Measurements from ENCODE around the gene NKD1.

The NKD1 gene

DNA sequence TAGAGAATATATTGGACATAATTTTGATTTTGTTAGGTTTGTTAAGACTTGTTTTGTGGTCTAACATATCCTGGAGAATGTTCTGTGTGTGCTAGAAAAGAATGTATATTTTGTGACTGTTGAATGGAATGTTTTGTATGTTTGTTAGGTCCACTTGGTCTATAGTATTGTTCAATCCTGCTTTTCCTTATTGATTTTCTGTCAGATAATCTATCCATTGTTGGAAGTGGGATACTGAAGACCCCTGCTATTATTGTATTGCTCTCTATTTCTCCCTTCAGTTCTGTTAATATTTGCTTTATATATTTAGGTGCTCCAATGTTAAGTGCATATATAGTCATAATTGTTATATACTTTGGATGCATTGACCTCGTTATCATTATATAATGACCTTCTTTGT, 33.0 kb upstream of the NKD1 start:
- Mint-ChIP-seq H3K4me3 (no peak overlapping the region), H3K9me3 (peaks cover 13% of the 10 kb centered on the region), H3K27ac (no peak overlapping the region), H3K4me1 (no peaks in the 10 kb centered on the region), H3K36me3 (peaks cover 6% of the 10 kb centered on the region), H3K27me3 (peaks cover 40% of the 10 kb centered on the region)
- ATAC-seq, result no peak

DNA sequence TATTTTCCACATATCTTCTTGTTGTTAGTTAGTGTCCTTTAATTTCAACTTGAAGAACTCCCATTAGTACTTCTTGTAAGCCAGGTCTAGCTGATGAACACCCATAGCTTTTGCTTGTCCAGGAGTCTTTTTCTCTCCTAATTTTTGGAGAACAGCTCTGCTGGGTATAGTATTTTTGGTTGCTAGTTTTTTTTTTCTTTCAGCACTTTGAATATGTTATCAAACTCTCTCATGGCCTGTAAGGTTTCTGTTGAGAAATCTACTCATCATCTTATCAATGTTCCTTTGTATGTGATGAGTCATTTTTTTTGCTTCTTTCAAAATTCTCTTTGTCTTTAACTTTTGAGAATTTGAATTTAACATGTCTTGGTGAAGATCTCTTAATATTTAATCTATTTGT, 31.8 kb upstream of the NKD1 start:
- Mint-ChIP-seq H3K4me3 (no peak overlapping the region), H3K9me3 (peaks cover 13% of the 10 kb centered on the region), H3K27me3 (peaks cover 48% of the 10 kb centered on the region), H3K27ac (no peak overlapping the region), H3K4me1 (no peaks in the 10 kb centered on the region), H3K36me3 (peaks cover 6% of the 10 kb centered on the region)
- ATAC-seq, result no peak

DNA sequence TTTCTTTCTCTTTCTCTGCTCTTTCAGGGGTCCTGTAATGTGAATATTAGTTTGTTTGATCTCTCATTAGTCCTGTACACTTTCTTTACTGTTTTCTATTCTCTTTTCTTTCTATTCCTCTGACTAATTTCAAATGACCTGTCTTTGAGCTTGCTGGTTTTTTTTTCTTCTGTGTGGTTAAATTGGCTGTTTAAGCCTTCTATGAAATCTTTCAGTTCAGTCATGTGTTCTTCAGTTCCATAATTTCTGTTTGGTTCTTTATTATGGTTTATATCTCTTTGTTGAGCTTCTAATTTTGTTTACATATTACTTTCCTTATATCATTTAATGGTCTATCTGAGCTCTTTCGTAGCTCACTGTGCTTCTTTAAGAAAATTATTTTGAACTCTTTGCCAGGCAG, 31.3 kb upstream of the NKD1 start:
- peaks cover 51% of the 10 kb centered on the region for H3K27me3 Mint-ChIP-seq
- ATAC-seq, result no peak
- peaks cover 13% of the 10 kb centered on the region for H3K9me3 Mint-ChIP-seq
- H3K4me1 Mint-ChIP-seq, result no peaks in the 10 kb centered on the region
- no peak overlapping the region for H3K4me3 Mint-ChIP-seq
- H3K36me3 Mint-ChIP-seq, result peaks cover 6% of the 10 kb centered on the region
- H3K27ac Mint-ChIP-seq, result no peak overlapping the region

DNA sequence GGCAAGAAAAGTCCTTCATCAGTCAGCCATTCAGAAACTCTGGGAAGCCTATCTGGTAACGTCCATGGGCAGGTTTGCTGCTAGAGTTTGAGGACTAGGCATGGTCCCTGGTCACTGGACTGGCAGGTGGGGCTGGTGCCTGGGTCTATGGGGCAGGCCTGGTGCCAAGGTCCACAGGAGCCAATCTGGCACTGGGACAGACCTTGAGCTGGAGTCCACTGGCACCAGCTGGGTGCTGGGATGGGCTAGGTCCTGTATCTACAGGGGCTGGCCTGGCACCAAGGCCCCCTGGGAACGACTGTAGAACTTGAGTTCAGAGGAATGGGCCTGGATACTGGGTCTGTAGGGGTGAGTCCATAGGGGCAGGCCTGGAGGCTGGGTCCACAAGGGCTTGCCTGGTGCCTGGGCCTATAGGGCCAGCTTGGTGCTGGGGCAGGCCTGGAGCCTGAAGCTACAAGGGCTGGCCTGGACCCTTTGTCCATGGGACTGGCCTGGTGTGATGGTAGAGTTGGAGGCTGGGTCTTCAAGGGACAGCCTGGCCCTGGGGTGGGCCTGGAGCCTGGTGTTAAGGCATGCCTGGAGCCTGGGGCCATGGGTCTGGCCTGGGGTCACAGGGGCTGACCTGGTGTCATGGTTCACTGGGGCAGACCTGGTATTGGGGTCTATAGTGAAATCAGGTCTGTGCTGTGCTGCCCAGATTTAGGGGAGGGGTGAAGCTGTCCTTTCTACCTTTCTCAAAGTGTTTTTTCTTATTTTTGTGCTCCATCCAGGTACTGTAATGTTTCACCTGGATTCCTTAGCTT, 30.5 kb upstream of the NKD1 start:
- H3K4me3 Mint-ChIP-seq, result no peak overlapping the region
- no peaks in the 10 kb centered on the region for H3K4me1 Mint-ChIP-seq
- H3K9me3 Mint-ChIP-seq, result peaks cover 13% of the 10 kb centered on the region
- no peak overlapping the region for H3K27ac Mint-ChIP-seq
- H3K36me3 Mint-ChIP-seq, result peaks cover 6% of the 10 kb centered on the region
- ATAC-seq, result no peak
- peaks cover 55% of the 10 kb centered on the region for H3K27me3 Mint-ChIP-seq

DNA sequence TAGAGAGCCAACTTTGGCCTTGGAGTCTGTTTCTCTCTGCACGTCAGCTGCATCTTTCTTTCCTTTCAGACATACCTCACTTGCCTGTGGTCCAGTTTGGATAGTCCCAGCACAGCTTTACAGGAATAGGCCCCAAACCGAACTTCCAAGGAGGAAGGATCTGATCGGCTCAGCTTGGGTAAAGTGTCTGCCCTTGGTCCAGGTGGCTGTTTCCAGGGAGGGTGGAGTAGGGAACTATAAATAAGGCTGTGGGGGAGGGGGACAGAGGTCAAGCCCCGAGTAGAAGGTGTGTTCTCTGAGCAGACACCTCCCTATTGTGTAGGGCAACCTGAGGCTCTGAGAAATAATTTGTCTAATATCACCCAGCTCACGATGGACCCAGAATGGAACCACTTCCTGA, 29.2 kb upstream of the NKD1 start:
- Mint-ChIP-seq H3K27ac (no peak overlapping the region), H3K4me1 (no peaks in the 10 kb centered on the region), H3K36me3 (peaks cover 6% of the 10 kb centered on the region), H3K4me3 (no peak overlapping the region), H3K9me3 (peaks cover 13% of the 10 kb centered on the region), H3K27me3 (peaks cover 67% of the 10 kb centered on the region)
- no peak for ATAC-seq

DNA sequence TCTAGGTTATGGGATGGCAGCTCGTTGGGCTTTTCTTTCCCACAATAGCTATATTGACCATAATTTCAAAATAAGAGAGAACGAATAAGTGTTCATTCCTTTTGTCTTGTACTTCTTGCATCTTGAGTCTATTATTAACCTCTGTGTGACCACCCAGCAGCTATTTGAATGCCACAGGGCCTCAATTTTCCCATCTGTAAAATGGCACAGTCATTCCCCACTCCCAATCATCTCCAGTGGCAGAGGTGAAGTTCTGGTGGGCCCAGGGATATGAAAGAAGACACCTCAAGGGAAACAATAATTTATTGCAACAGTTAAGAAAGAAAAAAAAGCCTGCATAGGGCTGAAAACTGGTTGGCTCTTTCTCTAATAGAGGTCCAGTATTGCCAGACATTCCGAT, 28.6 kb upstream of the NKD1 start:
- ATAC-seq, result no peak
- Mint-ChIP-seq H3K36me3 (peaks cover 6% of the 10 kb centered on the region), H3K4me1 (no peaks in the 10 kb centered on the region), H3K27me3 (peaks cover 69% of the 10 kb centered on the region), H3K27ac (no peak overlapping the region), H3K4me3 (no peak overlapping the region), H3K9me3 (peaks cover 13% of the 10 kb centered on the region)

DNA sequence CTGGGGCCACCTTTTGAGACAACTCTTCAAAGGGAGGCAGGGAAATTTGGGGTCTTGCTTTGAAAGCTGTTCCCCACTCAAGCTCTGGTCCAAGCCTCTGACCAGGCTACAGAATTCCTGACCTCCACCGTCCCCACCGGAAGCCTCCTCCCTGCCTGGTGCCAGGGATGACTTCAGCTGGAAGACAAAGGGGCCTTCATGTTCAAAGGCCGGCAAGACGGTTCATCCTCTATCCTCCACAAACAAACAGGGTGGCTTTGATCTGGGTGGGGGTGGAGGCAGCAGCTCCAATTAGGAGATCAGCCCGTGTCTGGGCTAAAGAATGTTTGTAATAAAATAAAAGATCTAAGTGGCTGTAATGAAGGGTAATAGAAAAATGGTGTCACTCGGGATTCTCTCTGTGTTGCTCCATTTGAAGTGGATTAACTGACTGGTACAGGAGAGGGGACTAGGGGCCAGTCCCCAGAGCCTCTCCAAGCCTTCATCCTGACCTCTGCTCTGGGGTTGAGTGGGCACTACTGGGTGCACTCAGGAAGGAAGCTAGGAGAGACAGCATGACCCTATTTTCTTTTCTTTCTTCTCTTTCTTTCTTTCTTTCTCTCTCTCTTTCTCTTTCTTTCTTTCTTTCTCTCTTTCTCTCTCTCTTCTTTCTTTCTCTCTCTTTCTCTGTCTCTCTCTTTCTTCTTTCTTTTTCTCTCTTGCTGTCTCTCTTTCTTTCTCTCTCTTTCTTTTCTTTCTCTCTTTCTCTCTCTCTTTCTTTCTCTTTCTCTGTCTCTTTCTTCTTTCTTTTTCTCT, 27.5 kb upstream of the NKD1 start:
- H3K4me1 Mint-ChIP-seq, result no peaks in the 10 kb centered on the region
- peaks cover 69% of the 10 kb centered on the region for H3K27me3 Mint-ChIP-seq

DNA sequence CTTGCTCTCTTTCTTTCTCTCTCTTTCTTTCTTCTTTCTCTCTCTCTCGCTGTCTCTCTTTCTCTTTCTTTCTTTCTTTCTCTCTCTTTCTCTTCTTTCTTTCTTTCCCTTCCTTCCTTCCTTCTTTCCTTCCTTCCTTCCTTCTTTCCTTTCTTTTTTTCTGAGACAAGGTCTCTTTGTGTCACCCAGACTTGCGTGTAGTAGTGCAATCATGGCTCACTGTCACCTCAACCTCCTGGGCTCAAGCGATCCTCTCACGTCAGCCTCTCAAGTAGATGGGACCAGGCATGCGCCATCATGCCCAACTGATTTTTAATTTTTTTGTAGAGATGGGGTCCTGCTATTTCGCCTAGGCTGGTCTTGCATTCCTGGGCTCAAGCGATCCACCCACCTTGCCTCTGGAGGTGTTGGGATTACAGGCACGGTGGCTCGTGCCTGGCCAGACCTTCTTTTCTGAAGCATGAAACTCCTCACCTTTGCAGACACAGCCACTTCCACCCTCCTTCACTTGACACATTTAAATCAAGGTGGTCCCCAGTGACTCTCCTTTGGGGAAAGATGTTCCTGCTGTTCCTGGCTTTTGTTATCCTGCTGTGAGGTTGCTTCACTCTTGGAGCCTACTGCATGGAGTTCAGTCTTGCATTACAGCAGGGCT, 26.8 kb upstream of the NKD1 start:
- Mint-ChIP-seq H3K27me3 (peaks cover 69% of the 10 kb centered on the region), H3K36me3 (peaks cover 6% of the 10 kb centered on the region), H3K27ac (no peak overlapping the region), H3K9me3 (peaks cover 7% of the 10 kb centered on the region), H3K4me3 (no peak overlapping the region), H3K4me1 (no peaks in the 10 kb centered on the region)
- ATAC-seq, result no peak

More for the DNA sequence above, 27.5 kb upstream of the NKD1 start:
- H3K9me3 Mint-ChIP-seq, result peaks cover 10% of the 10 kb centered on the region
- ATAC-seq, result no peak
- peaks cover 6% of the 10 kb centered on the region for H3K36me3 Mint-ChIP-seq
- H3K27ac Mint-ChIP-seq, result no peak overlapping the region
- H3K4me3 Mint-ChIP-seq, result no peak overlapping the region

DNA sequence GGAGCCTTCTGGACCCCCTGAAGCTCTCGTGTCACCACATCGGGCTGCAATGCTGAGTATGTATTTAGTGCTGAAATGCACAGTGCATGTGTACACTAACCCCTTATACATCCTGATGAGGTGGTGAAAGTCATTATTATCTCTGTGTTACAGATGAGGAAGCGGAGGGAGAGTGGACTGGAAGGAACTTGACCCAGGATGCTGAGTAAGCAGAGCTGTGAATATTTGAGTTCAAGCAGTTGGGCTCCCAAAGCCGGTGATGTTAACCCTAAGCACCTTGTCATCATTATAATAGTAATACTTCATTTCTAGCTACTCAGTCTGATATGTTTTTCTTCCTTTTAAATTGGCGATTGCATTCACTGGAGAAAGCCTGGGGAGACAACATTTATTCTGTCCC, 25.9 kb upstream of the NKD1 start:
- no peak overlapping the region for H3K27ac Mint-ChIP-seq
- H3K4me1 Mint-ChIP-seq, result no peaks in the 10 kb centered on the region
- no peak for ATAC-seq
- H3K36me3 Mint-ChIP-seq, result no peaks in the 10 kb centered on the region
- H3K27me3 Mint-ChIP-seq, result peaks cover 66% of the 10 kb centered on the region
- H3K4me3 Mint-ChIP-seq, result no peak overlapping the region
- no peaks in the 10 kb centered on the region for H3K9me3 Mint-ChIP-seq

DNA sequence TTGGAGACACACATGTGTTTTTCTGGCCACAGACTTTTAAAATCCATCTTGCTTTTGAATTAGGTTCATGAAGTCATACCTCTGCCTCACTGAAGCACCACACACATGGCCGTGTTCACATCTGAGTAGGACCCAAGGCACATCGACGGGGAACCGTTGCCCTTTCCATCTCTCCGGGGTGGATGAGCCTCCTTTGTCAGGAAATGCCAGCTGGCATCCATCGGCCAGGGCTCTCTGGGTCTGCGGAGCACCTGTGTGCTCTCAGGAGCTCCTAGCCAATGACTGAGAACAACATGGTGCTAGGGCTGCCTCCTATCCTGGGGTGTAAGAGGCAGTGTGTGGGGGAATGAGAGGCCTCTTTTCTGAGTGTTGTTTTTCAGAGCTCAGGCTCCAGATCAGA, 24.5 kb upstream of the NKD1 start:
- Mint-ChIP-seq H3K4me3 (no peak overlapping the region), H3K36me3 (no peaks in the 10 kb centered on the region), H3K9me3 (peaks cover 4% of the 10 kb centered on the region), H3K27ac (no peak overlapping the region), H3K27me3 (peaks cover 70% of the 10 kb centered on the region), H3K4me1 (no peaks in the 10 kb centered on the region)
- no peak for ATAC-seq

DNA sequence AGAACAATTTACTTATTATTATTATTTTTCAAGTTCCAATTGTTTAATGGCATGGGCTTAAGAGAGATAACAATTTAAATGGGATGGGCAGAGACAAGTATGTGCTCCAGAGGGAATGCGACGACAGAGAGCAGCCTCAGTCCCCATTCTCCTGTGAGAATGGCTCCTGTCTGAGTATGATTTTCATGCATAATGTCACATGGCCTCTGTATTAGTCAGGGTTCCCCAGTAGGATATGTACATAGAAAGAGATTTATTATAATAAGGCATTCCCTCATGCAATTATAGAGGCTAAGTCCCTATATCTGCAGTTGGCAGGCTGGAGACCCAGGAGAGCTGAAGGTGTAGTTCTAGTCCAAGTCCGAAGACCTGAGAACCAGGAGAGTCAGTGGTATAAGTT, 22.9 kb upstream of the NKD1 start:
- H3K27me3 Mint-ChIP-seq, result peaks cover 70% of the 10 kb centered on the region
- peaks cover 5% of the 10 kb centered on the region for H3K9me3 Mint-ChIP-seq
- H3K36me3 Mint-ChIP-seq, result no peaks in the 10 kb centered on the region
- no peak for ATAC-seq
- H3K4me3 Mint-ChIP-seq, result no peak overlapping the region
- H3K27ac Mint-ChIP-seq, result no peak overlapping the region
- H3K4me1 Mint-ChIP-seq, result no peaks in the 10 kb centered on the region

DNA sequence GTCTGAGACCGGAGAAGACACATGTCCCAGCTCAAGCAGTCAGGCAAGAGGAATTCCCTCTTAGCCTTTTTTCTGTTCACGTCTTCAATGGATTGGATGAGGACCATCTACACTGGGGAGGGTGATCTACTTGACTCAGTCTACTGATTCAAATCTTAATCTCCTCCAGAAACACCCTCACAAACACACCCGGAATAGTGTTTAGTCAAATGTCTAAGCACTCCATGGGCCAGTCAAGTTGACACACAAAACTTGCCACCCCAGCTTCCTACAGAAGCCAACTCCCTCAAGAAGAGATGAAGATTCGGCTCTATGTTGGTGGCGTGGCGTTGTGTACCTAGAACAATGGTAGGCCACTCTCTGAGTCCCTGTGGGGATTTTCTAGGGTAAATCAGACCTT, 22.5 kb upstream of the NKD1 start:
- no peak overlapping the region for H3K4me3 Mint-ChIP-seq
- H3K4me1 Mint-ChIP-seq, result no peaks in the 10 kb centered on the region
- peaks cover 7% of the 10 kb centered on the region for H3K9me3 Mint-ChIP-seq
- no peak overlapping the region for H3K27ac Mint-ChIP-seq
- no peaks in the 10 kb centered on the region for H3K36me3 Mint-ChIP-seq
- no peak for ATAC-seq
- peaks cover 66% of the 10 kb centered on the region for H3K27me3 Mint-ChIP-seq

DNA sequence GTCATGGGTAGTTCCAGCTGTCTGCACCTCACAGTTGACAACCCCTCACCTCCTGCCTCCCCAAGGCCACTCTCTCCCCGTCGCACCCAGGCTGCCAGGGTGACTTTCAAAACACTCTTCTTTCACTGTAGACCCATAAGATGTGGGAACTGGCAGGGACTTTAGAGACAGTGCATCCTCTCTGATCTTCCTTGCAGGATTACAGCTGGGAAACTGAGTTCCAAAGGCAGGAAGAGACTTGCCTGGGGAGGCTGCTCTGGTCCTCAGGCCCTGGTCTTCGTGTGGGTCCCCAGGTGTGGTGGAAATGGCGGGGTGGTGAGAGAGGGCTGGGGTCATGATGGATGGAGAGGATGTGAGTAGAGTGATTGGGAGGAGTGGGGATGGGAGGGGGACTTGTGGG, 21.9 kb upstream of the NKD1 start:
- no peak for ATAC-seq
- peaks cover 60% of the 10 kb centered on the region for H3K27me3 Mint-ChIP-seq
- peaks cover 7% of the 10 kb centered on the region for H3K9me3 Mint-ChIP-seq
- H3K4me1 Mint-ChIP-seq, result no peaks in the 10 kb centered on the region
- H3K27ac Mint-ChIP-seq, result no peak overlapping the region
- H3K36me3 Mint-ChIP-seq, result no peaks in the 10 kb centered on the region
- no peak overlapping the region for H3K4me3 Mint-ChIP-seq

DNA sequence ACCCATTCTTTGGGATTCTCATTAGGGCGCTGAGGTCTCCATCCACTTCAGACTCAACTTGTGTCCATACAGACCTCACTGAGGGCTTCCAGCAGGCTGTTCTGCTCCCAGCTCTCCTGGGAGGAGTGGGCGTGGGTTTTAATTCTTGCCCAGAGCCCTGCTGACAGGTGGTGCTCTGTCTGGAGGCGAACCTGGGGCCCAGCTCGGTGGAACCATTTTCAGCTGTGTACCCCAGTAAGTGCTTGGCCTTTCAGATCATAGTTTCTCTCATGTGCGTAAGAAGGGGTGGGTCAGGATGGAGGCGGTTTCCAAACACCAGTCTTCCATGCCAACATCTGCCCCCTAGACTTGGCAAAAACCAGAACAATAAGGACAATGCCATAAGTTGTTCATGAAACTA, 21.4 kb upstream of the NKD1 start:
- Mint-ChIP-seq H3K27me3 (peaks cover 56% of the 10 kb centered on the region), H3K9me3 (peaks cover 7% of the 10 kb centered on the region), H3K4me3 (no peak overlapping the region), H3K27ac (no peak overlapping the region), H3K4me1 (no peaks in the 10 kb centered on the region), H3K36me3 (no peaks in the 10 kb centered on the region)
- ATAC-seq, result no peak

DNA sequence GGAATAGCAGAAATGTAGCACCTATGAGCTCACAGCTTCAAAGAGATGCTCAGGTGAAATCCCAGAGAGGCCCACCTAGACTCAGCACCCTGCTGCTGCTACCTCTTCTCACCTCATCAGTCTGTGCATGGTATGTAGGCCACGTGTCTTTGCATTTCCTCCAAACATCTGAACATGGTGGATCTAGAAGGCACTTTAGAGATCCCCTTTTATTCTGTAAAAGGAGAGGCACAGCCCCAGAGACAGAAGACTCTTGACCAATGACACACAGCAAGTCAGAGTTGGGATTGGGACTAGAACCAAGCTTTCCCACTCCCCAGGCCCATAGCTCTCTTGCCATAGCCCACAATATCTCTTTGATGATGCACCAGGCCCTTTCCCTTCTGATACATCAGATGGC, 19.4 kb upstream of the NKD1 start:
- ATAC-seq, result no peak
- Mint-ChIP-seq H3K4me1 (no peaks in the 10 kb centered on the region), H3K9me3 (peaks cover 7% of the 10 kb centered on the region), H3K4me3 (no peak overlapping the region), H3K36me3 (no peaks in the 10 kb centered on the region), H3K27me3 (peaks cover 45% of the 10 kb centered on the region), H3K27ac (no peak overlapping the region)
